HEK293 (cell line): ENCODE results near the gene GDAP1L1.

ENCODE experiments used
- CTCF ChIA-PET: fragments of 350-600 bp; formaldehyde crosslinking; extraction: SDS; loops from one replicate; lab custom pipeline; 2021; ENCODE audit warnings: antibody characterized with exemption; lab: Yijun Ruan, JAX
- POLR2A ChIA-PET: fragments of 300-600 bp; formaldehyde crosslinking; extraction: SDS; loops from one replicate; lab custom pipeline; 2020; ENCODE audit warnings: antibody characterized with exemption, inconsistent platforms; lab: Yijun Ruan, JAX
- H3K27ac ChIP-seq: fragments of 200-500 bp; sonication (Bioruptor generic); 2 replicates; pipeline ENCODE4 v1.5.1; 2014; ENCODE audit warnings: low read depth, low read length, control low read depth, inconsistent platforms; ENCODE audit errors: extremely low read depth
- H3K36me3 ChIP-seq, 2 experiments: fragments of 200-500 bp in 1 of 2; sonication (Bioruptor generic) in 1 of 2; 1 replicate in 1 of 2; 2 replicates in 1 of 2; pipeline ENCODE4 v1.5.1; 2014 to 2017; ENCODE audit warnings: inconsistent platforms in 2 of 2, low read length in 2 of 2; ENCODE audit not compliant: control insufficient read depth in 2 of 2, insufficient read depth in 1 of 2
- H3K4me1 ChIP-seq: fragments of 200-500 bp; sonication (Bioruptor generic); 2 replicates; pipeline ENCODE4 v1.5.1; 2014; ENCODE audit warnings: mild to moderate bottlenecking, low read length, inconsistent platforms; ENCODE audit not compliant: control insufficient read depth, insufficient read depth
- H3K4me3 ChIP-seq: 2 replicates; pipeline ENCODE4 v1.5.1; 2011; ENCODE audit warnings: low read depth, mild to moderate bottlenecking, control low read depth, low read length, moderate library complexity
- H3K9me3 ChIP-seq: fragments of 200-500 bp; sonication (Bioruptor generic); 2 replicates; pipeline ENCODE4 v1.5.1; 2014; ENCODE audit warnings: low read depth, low read length, inconsistent platforms; ENCODE audit not compliant: control insufficient read depth, insufficient read depth
- BCL11A ChIP-seq: fragments of 450-650 bp; formaldehyde crosslinking; IDR thresholded peaks from 2 replicates; pipeline ENCODE4 v1.5.1; 2016; ENCODE audit warnings: low read depth, missing biosample characterization, missing genetic modification characterization
- KLF1 ChIP-seq: fragments of 450-650 bp; formaldehyde crosslinking; IDR thresholded peaks from 2 replicates; pipeline ENCODE4 v1.5.1; 2016; ENCODE audit warnings: missing biosample characterization, missing genetic modification characterization
- PRDM4 ChIP-seq: fragments of 450-650 bp; formaldehyde crosslinking; IDR thresholded peaks from 2 replicates; pipeline ENCODE4 v1.5.1; 2017; ENCODE audit warnings: missing biosample characterization, missing genetic modification characterization
- TSHZ1 ChIP-seq: fragments of 450-650 bp; formaldehyde crosslinking; IDR thresholded peaks from 2 replicates; pipeline ENCODE4 v1.5.1; 2016; ENCODE audit warnings: missing biosample characterization, missing genetic modification characterization, borderline replicate concordance
- YY2 ChIP-seq: fragments of 450-650 bp; formaldehyde crosslinking; IDR thresholded peaks from 2 replicates; pipeline ENCODE4 v1.5.1; 2016; ENCODE audit warnings: missing biosample characterization, missing genetic modification characterization
- ZBTB7A ChIP-seq: fragments of 450-650 bp; formaldehyde crosslinking; IDR thresholded peaks from 2 replicates; pipeline ENCODE4 v1.5.1; 2016; ENCODE audit warnings: low read depth, missing biosample characterization, missing genetic modification characterization
- ZNF112 ChIP-seq: fragments of 450-650 bp; formaldehyde crosslinking; IDR thresholded peaks from 2 replicates; pipeline ENCODE4 v1.5.0; 2017; ENCODE audit warnings: missing biosample characterization, missing genetic modification characterization
- ZNF155 ChIP-seq: fragments of 450-650 bp; formaldehyde crosslinking; IDR thresholded peaks from 2 replicates; pipeline ENCODE4 v1.5.1; 2016; ENCODE audit warnings: missing biosample characterization, missing genetic modification characterization
- ZNF23 ChIP-seq: fragments of 450-650 bp; formaldehyde crosslinking; IDR thresholded peaks from 2 replicates; pipeline ENCODE4 v1.5.1; 2016; ENCODE audit warnings: missing biosample characterization, missing genetic modification characterization, borderline replicate concordance
- ZNF239 ChIP-seq: fragments of 450-650 bp; formaldehyde crosslinking; IDR thresholded peaks from 2 replicates; pipeline ENCODE4 v1.5.1; 2016; ENCODE audit warnings: missing biosample characterization, missing genetic modification characterization
- ZNF266 ChIP-seq: fragments of 450-650 bp; formaldehyde crosslinking; IDR thresholded peaks from 2 replicates; pipeline ENCODE4 v1.5.1; 2016; ENCODE audit warnings: missing biosample characterization, missing genetic modification characterization, low read depth
- ZNF354C ChIP-seq: fragments of 450-650 bp; formaldehyde crosslinking; IDR thresholded peaks from 2 replicates; pipeline ENCODE4 v1.5.1; 2016; ENCODE audit warnings: missing biosample characterization, missing genetic modification characterization, low read depth, borderline replicate concordance
- ZNF366 ChIP-seq: fragments of 450-650 bp; formaldehyde crosslinking; conservative IDR thresholded peaks from 2 replicates; pipeline ENCODE4 v1.5.1; 2016; ENCODE audit warnings: missing biosample characterization, missing genetic modification characterization
- ZNF394 ChIP-seq: fragments of 450-650 bp; formaldehyde crosslinking; IDR thresholded peaks from 2 replicates; pipeline ENCODE4 v1.5.1; 2016; ENCODE audit warnings: missing biosample characterization, missing genetic modification characterization, mild to moderate bottlenecking, moderate library complexity, borderline replicate concordance
- ZNF658 ChIP-seq: fragments of 450-650 bp; formaldehyde crosslinking; IDR thresholded peaks from 2 replicates; pipeline ENCODE4; 2016; ENCODE audit warnings: missing biosample characterization, missing genetic modification characterization
- ZNF664 ChIP-seq: fragments of 450-650 bp; formaldehyde crosslinking; IDR thresholded peaks from 2 replicates; pipeline ENCODE4 v1.5.1; 2016; ENCODE audit warnings: missing biosample characterization, missing genetic modification characterization
- ZNF768 ChIP-seq: fragments of 450-650 bp; formaldehyde crosslinking; IDR thresholded peaks from 2 replicates; pipeline ENCODE4 v1.5.1; 2018; ENCODE audit warnings: missing biosample characterization, mild to moderate bottlenecking, missing genetic modification characterization
- ZSCAN16 ChIP-seq: fragments of 450-650 bp; formaldehyde crosslinking; IDR thresholded peaks from 2 replicates; pipeline ENCODE4 v1.5.1; 2016; ENCODE audit warnings: missing biosample characterization, missing genetic modification characterization
- TF ChIP-seq, protein P1 (sequence below): fragments of 450-650 bp; formaldehyde crosslinking; IDR thresholded peaks from 2 replicates; pipeline ENCODE4 v1.5.1; 2016; ENCODE audit warnings: missing biosample characterization, missing genetic modification characterization
- TF ChIP-seq, protein P2 (sequence below): fragments of 450-650 bp; formaldehyde crosslinking; IDR thresholded peaks from 2 replicates; pipeline ENCODE4 v1.5.1; 2017; ENCODE audit warnings: missing biosample characterization, missing genetic modification characterization
- TF ChIP-seq, protein P3 (sequence below): fragments of 450-650 bp; formaldehyde crosslinking; IDR thresholded peaks from 2 replicates; pipeline ENCODE4 v1.5.1; 2016; ENCODE audit warnings: missing biosample characterization, missing genetic modification characterization

Gene GDAP1L1

GRCh38 chr20:44254073-44254472 lies 7.0 kb downstream of the GDAP1L1 start (continued):
- TF ChIP-seq TSHZ1 (tag by site-specific recombination) (no peak), ZNF239 (tag by site-specific recombination) (no peak)

- H3K9me3 ChIP-seq, result no peaks in the 10 kb centered on the region
Measured at GRCh38 chr20:44255942-44256341, 8.8 kb downstream of the GDAP1L1 start.

DNA sequence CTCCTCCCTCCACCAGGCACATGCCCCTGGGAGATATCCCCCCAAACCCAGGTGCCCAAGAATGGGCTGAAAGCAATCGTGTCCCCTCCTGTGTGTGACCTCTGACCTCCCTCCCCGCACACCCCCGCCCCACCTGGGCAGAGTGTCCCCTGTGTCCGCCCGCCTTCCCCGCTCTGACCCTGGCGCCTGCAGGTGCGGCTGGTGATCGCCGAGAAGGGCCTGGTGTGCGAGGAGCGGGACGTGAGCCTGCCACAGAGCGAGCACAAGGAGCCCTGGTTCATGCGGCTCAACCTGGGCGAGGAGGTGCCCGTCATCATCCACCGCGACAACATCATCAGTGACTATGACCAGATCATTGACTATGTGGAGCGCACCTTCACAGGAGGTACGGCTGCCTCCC lies 9.9 kb downstream of the GDAP1L1 start:
- TF ChIP-seq ZSCAN16 (tag by site-specific recombination), result no peak
- TF ChIP-seq ZNF266 (tag by site-specific recombination), result no peak
- no peak for TF ChIP-seq ZBTB7A (tag by site-specific recombination)
- TF ChIP-seq ZNF664 (tag by site-specific recombination), result no peak
- no peak for TF ChIP-seq PRDM4 (tag by site-specific recombination)
- TF ChIP-seq, protein P1, sequence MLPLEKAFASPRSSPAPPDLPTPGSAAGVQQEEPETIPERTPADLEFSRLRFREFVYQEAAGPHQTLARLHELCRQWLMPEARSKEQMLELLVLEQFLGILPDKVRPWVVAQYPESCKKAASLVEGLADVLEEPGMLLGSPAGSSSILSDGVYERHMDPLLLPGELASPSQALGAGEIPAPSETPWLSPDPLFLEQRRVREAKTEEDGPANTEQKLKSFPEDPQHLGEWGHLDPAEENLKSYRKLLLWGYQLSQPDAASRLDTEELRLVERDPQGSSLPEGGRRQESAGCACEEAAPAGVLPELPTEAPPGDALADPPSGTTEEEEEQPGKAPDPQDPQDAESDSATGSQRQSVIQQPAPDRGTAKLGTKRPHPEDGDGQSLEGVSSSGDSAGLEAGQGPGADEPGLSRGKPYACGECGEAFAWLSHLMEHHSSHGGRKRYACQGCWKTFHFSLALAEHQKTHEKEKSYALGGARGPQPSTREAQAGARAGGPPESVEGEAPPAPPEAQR (tag by site-specific recombination), result no peak
- no peak for TF ChIP-seq ZNF23
- no peak for TF ChIP-seq ZNF366 (tag by site-specific recombination)
- no peak for TF ChIP-seq ZNF394 (tag by site-specific recombination)
- no peak for TF ChIP-seq ZNF354C (tag by site-specific recombination)
- no peak for TF ChIP-seq ZNF658 (tag by site-specific recombination)
- TF ChIP-seq, protein P2, sequence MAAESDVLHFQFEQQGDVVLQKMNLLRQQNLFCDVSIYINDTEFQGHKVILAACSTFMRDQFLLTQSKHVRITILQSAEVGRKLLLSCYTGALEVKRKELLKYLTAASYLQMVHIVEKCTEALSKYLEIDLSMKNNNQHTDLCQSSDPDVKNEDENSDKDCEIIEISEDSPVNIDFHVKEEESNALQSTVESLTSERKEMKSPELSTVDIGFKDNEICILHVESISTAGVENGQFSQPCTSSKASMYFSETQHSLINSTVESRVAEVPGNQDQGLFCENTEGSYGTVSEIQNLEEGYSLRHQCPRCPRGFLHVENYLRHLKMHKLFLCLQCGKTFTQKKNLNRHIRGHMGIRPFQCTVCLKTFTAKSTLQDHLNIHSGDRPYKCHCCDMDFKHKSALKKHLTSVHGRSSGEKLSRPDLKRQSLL (tag by site-specific recombination), result no peak
- TF ChIP-seq BCL11A (tag by site-specific recombination), result no peak
- TF ChIP-seq YY2 (tag by site-specific recombination), result no peak
- no peak for TF ChIP-seq ZNF112
- TF ChIP-seq, protein P3, sequence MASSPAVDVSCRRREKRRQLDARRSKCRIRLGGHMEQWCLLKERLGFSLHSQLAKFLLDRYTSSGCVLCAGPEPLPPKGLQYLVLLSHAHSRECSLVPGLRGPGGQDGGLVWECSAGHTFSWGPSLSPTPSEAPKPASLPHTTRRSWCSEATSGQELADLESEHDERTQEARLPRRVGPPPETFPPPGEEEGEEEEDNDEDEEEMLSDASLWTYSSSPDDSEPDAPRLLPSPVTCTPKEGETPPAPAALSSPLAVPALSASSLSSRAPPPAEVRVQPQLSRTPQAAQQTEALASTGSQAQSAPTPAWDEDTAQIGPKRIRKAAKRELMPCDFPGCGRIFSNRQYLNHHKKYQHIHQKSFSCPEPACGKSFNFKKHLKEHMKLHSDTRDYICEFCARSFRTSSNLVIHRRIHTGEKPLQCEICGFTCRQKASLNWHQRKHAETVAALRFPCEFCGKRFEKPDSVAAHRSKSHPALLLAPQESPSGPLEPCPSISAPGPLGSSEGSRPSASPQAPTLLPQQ, result no peak
- no peaks in the 10 kb centered on the region for H3K4me1 ChIP-seq
- POLR2A ChIA-PET, result no interaction called here
- CTCF ChIA-PET, result no interaction called here
- no peak overlapping the region for H3K27ac ChIP-seq
- H3K4me3 ChIP-seq, result no peak overlapping the region
- H3K9me3 ChIP-seq, result no peaks in the 10 kb centered on the region
- H3K36me3 ChIP-seq, result no peaks in the 10 kb centered on the region

More at GRCh38 chr20:44255942-44256341, 8.8 kb downstream of the GDAP1L1 start:
- H3K27ac ChIP-seq, result no peak overlapping the region
- no peaks in the 10 kb centered on the region for H3K36me3 ChIP-seq
- H3K4me3 ChIP-seq, result no peak overlapping the region
- ChIA-PET POLR2A (no interaction called here), CTCF (no interaction called here)
- TF ChIP-seq ZNF155 (no peak), ZNF768 (tag by site-specific recombination) (peak; percentile 80; the same call in 1 of the 2 replicates), KLF1 (no peak)
- H3K4me1 ChIP-seq, result no peaks in the 10 kb centered on the region
